CD14-positive monocyte (primary cell): ENCODE measurements around the gene LOX. TPM values are rescaled to one million over a fixed set of nuclear protein-coding genes. Genes with fewer than 3 reads are reported as not detected.

Experiments used
- DNase-seq, 3 donors: peaks; one replicate each; pipeline ENCODE4 v3.0.0-alpha.2; 2011 to 2022
- H2AFZ ChIP-seq: 2 replicates; pipeline ENCODE4 v1.6.0; 2012; ENCODE audit warnings: mild to moderate bottlenecking, low read depth, low read length, inconsistent platforms; ENCODE audit not compliant: insufficient read depth, poor library complexity, severe bottlenecking
- H3K27ac ChIP-seq, 2 donors: 1 replicate in 1 of 2; 2 replicates in 1 of 2; pipeline ENCODE4 v1.5.1; 2012 to 2013; ENCODE audit warnings: low read length in 2 of 2, control low read depth in 1 of 2, inconsistent platforms in 1 of 2, low read depth in 1 of 2, mild to moderate bottlenecking in 1 of 2
- H3K27me3 ChIP-seq, 2 donors: one replicate each; pipeline versions ENCODE4 v1.6.0 to v1.6.1; 2011 to 2013; ENCODE audit warnings: low read length in 2 of 2; ENCODE audit not compliant: control insufficient read depth in 2 of 2, insufficient read depth in 2 of 2
- H3K36me3 ChIP-seq, 2 donors: replicated peaks in 1 of 2; 1 replicate in 1 of 2; 2 replicates in 1 of 2; pipeline versions ENCODE4 v1.5.1 to v1.6.1; 2012 to 2013; ENCODE audit warnings: low read length in 2 of 2, control low read depth in 1 of 2, inconsistent platforms in 1 of 2, mild to moderate bottlenecking in 1 of 2; ENCODE audit not compliant: insufficient read depth in 2 of 2, control insufficient read depth in 1 of 2
- H3K4me1 ChIP-seq, 2 donors: 1 replicate in 1 of 2; 2 replicates in 1 of 2; pipeline versions ENCODE4 v1.5.1 to v1.6.1; 2012 to 2013; ENCODE audit warnings: low read length in 2 of 2, control low read depth in 1 of 2, inconsistent platforms in 1 of 2, mild to moderate bottlenecking in 1 of 2, moderate library complexity in 1 of 2; ENCODE audit not compliant: insufficient read depth in 2 of 2, control insufficient read depth in 1 of 2
- H3K4me2 ChIP-seq: replicated peaks from 2 replicates; pipeline ENCODE3; 2012; ENCODE audit warnings: low read length, moderate library complexity, mild to moderate bottlenecking; ENCODE audit not compliant: poor library complexity, severe bottlenecking; ENCODE audit errors: extremely low read depth
- H3K4me3 ChIP-seq, 3 experiments: fragments of 200-600 bp in 1 of 3; sonication (generic) in 1 of 3; replicated peaks in 1 of 3; 1 replicate in 2 of 3; 2 replicates in 1 of 3; pipeline ENCODE4 v1.5.1; 2011 to 2013; ENCODE audit warnings: low read length in 3 of 3, mild to moderate bottlenecking in 3 of 3, control low read depth in 2 of 3, low read depth in 2 of 3, inconsistent platforms in 1 of 3, moderate library complexity in 1 of 3
- H3K79me2 ChIP-seq: 2 replicates; pipeline ENCODE4 v1.6.0; 2012; ENCODE audit warnings: mild to moderate bottlenecking, control low read depth, inconsistent platforms, low read length, moderate library complexity; ENCODE audit not compliant: insufficient read depth
- H3K9ac ChIP-seq: 2 replicates; pipeline ENCODE4 v1.6.0; 2017; ENCODE audit warnings: low read length, mild to moderate bottlenecking; ENCODE audit not compliant: insufficient read depth, poor library complexity, severe bottlenecking
- H3K9me3 ChIP-seq, 2 donors: replicated peaks in 1 of 2; 1 replicate in 1 of 2; 2 replicates in 1 of 2; pipeline versions ENCODE4 v1.5.1 to v1.6.1; 2012 to 2013; ENCODE audit warnings: low read length in 2 of 2, control low read depth in 1 of 2; ENCODE audit not compliant: control insufficient read depth in 1 of 2, insufficient read depth in 1 of 2
- H4K20me1 ChIP-seq: 2 replicates; pipeline ENCODE4 v1.6.0; 2012; ENCODE audit warnings: mild to moderate bottlenecking, low read length, control low read depth, moderate library complexity; ENCODE audit not compliant: insufficient read depth
- H3K27ac Mint-ChIP-seq, 7 donors: one replicate each; pipeline ENCODE4 v1.8.0; 2020; ENCODE audit warnings: mild to moderate bottlenecking in 7 of 7, mixed read lengths in 7 of 7, moderate library complexity in 6 of 7, inconsistent platforms in 2 of 7
- H3K27me3 Mint-ChIP-seq, 3 donors: one replicate each; pipeline ENCODE4 v1.8.0; 2021 to 2022; ENCODE audit warnings: low read depth in 3 of 3, mild to moderate bottlenecking in 3 of 3, mixed read lengths in 3 of 3, moderate library complexity in 3 of 3, inconsistent platforms in 1 of 3
- H3K36me3 Mint-ChIP-seq, 2 donors: one replicate each; pipeline ENCODE4 v1.8.0; 2020; ENCODE audit warnings: mixed read lengths in 2 of 2, inconsistent platforms in 1 of 2, mild to moderate bottlenecking in 1 of 2
- H3K4me1 Mint-ChIP-seq: one replicate; pipeline ENCODE4 v1.8.0; 2020; ENCODE audit warnings: mild to moderate bottlenecking, mixed read lengths
- H3K4me3 Mint-ChIP-seq, 2 donors: one replicate each; pipeline ENCODE4 v1.8.0; 2020; ENCODE audit warnings: mild to moderate bottlenecking in 2 of 2, mixed read lengths in 2 of 2, moderate library complexity in 1 of 2
- H3K9me3 Mint-ChIP-seq, 7 donors: one replicate each; pipeline ENCODE4 v1.8.0; 2020 to 2022; ENCODE audit warnings: mixed read lengths in 7 of 7, mild to moderate bottlenecking in 6 of 7, moderate library complexity in 6 of 7, inconsistent platforms in 2 of 7
- WGBS: methylation state at CpG from one replicate; pipeline ENCODE4 v1.1.5; 2013; ENCODE audit warnings: missing lambda C conversion rate; ENCODE audit not compliant: insufficient coverage; 5-methylcytosine and 5-hydroxymethylcytosine counted together
- intact Hi-C, 2 donors: fragments of 100-400 bp; cut with micrococcal nuclease; formaldehyde crosslinking; loops; one replicate each; pipeline versions ENCODE4 v1.15.0 to v1.15.1; 2023
- polyA plus RNA-seq, 3 donors: library from polyadenylated mRNA; depleted of rRNA in 1 of 3; unstranded in 2 of 3; stranded (reverse) in 1 of 3; fragments of 300-500 nt in 2 of 3; fragments of >200 nt in 1 of 3; fragmentation: Illumina TruSeq in 2 of 3; gene quantifications; 1 replicate in 2 of 3; 2 replicates in 1 of 3; pipeline ENCODE4 v1.2.3, GENCODE V29; 2012 to 2021
- TF ChIP-seq, protein P1 (sequence below): fragments of 200-600 bp; IDR thresholded peaks from one replicate; pipeline ENCODE4 v1.8.0; 2022; ENCODE audit warnings: antibody characterized with exemption, mild to moderate bottlenecking

The LOX gene
- polyA plus RNA-seq, 3 donors: not detected

DNA sequence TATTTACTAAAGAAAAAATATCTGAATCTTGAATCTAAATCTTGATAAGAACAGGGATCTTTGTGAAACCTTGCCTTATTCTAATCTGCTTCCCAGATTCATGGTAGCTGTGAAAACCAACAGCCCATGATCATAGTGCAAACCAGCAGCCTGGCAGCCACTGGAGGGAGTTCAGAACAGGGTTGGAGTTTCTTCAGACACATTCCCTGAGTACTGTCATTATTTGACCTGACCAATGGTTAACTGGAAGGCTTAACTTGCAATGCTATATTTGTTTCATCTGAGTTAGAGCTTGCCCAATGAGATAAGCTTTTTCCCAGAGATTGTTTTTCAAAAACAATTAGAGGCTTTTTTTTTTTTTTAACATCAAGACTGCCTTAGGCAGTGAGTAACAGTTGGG lies 47.8 kb downstream of the LOX start:
- no peaks in the 10 kb centered on the region for H3K9me3 ChIP-seq
- no peak overlapping the region for H3K4me3 ChIP-seq
- no peak overlapping the region for H3K4me2 ChIP-seq
- H2AFZ ChIP-seq: no peak overlapping the region
- TF ChIP-seq, protein P1, sequence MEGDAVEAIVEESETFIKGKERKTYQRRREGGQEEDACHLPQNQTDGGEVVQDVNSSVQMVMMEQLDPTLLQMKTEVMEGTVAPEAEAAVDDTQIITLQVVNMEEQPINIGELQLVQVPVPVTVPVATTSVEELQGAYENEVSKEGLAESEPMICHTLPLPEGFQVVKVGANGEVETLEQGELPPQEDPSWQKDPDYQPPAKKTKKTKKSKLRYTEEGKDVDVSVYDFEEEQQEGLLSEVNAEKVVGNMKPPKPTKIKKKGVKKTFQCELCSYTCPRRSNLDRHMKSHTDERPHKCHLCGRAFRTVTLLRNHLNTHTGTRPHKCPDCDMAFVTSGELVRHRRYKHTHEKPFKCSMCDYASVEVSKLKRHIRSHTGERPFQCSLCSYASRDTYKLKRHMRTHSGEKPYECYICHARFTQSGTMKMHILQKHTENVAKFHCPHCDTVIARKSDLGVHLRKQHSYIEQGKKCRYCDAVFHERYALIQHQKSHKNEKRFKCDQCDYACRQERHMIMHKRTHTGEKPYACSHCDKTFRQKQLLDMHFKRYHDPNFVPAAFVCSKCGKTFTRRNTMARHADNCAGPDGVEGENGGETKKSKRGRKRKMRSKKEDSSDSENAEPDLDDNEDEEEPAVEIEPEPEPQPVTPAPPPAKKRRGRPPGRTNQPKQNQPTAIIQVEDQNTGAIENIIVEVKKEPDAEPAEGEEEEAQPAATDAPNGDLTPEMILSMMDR: no peak
- DNase-seq: no peak
- H3K4me1 ChIP-seq: no peaks in the 10 kb centered on the region
- H3K9ac ChIP-seq: no peak overlapping the region
- peaks cover 0 to 1% (median 0%) of the 10 kb centered on the region in 3 donors for H3K27me3 Mint-ChIP-seq
- H3K4me3 Mint-ChIP-seq: no peak overlapping the region
- intact Hi-C loops: no loop called here
- H3K79me2 ChIP-seq: no peaks in the 10 kb centered on the region
- no peaks in the 10 kb centered on the region for H3K4me1 Mint-ChIP-seq
- no peaks in the 10 kb centered on the region for H3K27me3 ChIP-seq
- H3K27ac Mint-ChIP-seq: peak overlapping the region in 1 of 7 donors; percentile 24
- H4K20me1 ChIP-seq: no peaks in the 10 kb centered on the region
- no peak overlapping the region for H3K27ac ChIP-seq
- peaks cover 0 to 3% (median 0%) of the 10 kb centered on the region in 7 donors for H3K9me3 Mint-ChIP-seq
- H3K36me3 ChIP-seq: peaks cover 5 to 39% of the 10 kb centered on the region in 2 donors
- peaks cover 26 to 31% of the 10 kb centered on the region in 2 donors for H3K36me3 Mint-ChIP-seq

DNA sequence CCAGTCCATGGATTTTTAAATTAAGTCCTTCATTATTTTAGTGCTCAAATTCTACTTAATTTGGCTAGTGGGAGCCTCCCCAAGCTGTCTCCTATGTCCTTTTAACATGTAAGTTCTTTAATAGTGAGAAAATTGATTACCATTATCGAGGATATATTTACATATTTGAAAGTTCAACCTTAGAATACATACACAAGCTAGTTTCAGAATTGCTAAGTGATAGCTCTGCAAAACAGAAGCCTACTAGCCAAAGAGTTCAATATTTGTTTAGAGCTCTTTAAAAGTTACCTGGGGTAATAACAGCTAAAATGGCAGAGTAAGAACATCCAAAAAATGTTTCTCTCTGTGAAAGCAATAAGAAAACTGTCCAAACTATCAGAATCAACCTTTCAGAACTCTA lies 48.2 kb downstream of the LOX start:
- peaks cover 0 to 1% (median 0%) of the 10 kb centered on the region in 3 donors for H3K27me3 Mint-ChIP-seq
- Histone ChIP-seq H2AFZ (no peak overlapping the region), H3K36me3 (peaks cover 5 to 39% of the 10 kb centered on the region in 2 donors), H3K4me2 (no peak overlapping the region), H3K79me2 (no peaks in the 10 kb centered on the region), H3K9me3 (no peaks in the 10 kb centered on the region), H3K9ac (no peak overlapping the region), H3K4me3 (no peak overlapping the region), H4K20me1 (no peaks in the 10 kb centered on the region), H3K4me1 (no peaks in the 10 kb centered on the region), H3K27me3 (no peaks in the 10 kb centered on the region), H3K27ac (no peak overlapping the region)
- H3K4me1 Mint-ChIP-seq: no peaks in the 10 kb centered on the region
- no peak for DNase-seq
- H3K9me3 Mint-ChIP-seq: peaks cover 0 to 3% (median 0%) of the 10 kb centered on the region in 7 donors
- peaks cover 26 to 31% of the 10 kb centered on the region in 2 donors for H3K36me3 Mint-ChIP-seq
- no peak overlapping the region for H3K27ac Mint-ChIP-seq
- intact Hi-C loops: no loop called here
- TF ChIP-seq, protein P1: no peak
- no CpG with 5 or more reads among the region's 1 CpG for WGBS
- no peak overlapping the region for H3K4me3 Mint-ChIP-seq
